Muscle of leg (tissue), 11 donors: Measurements from ENCODE around the gene CRY2. TPM values are rescaled to one million over a fixed set of nuclear protein-coding genes. Genes with fewer than 3 reads are reported as not detected.

Source experiments
- DNase-seq: peaks from one replicate; pipeline ENCODE4 v3.0.0; 2013
- H3K27ac ChIP-seq: one replicate; pipeline ENCODE4 v1.5.1; 2013; ENCODE audit warnings: mild to moderate bottlenecking, low read length, control low read depth
- H3K27me3 ChIP-seq: one replicate; pipeline ENCODE4 v1.6.1; 2013; ENCODE audit warnings: low read length; ENCODE audit not compliant: control insufficient read depth, insufficient read depth
- H3K36me3 ChIP-seq: one replicate; pipeline ENCODE4 v1.6.1; 2013; ENCODE audit warnings: low read length; ENCODE audit not compliant: control insufficient read depth, insufficient read depth
- H3K4me1 ChIP-seq: one replicate; pipeline ENCODE4 v1.6.1; 2013; ENCODE audit warnings: low read length; ENCODE audit not compliant: control insufficient read depth, insufficient read depth
- H3K4me3 ChIP-seq: one replicate; pipeline ENCODE4 v1.5.1; 2013; ENCODE audit warnings: low read length, control low read depth
- H3K9me3 ChIP-seq: replicated peaks from 2 replicates; pipeline ENCODE4 v1.6.1; 2013; ENCODE audit warnings: low read depth, low read length; ENCODE audit not compliant: control insufficient read depth
- WGBS: methylation state at CpG from one replicate; pipeline ENCODE4 v1.1.5; 2013; ENCODE audit warnings: missing lambda C conversion rate; ENCODE audit not compliant: insufficient coverage; 5-methylcytosine and 5-hydroxymethylcytosine counted together
- polyA plus RNA-seq, 8 donors: library from polyadenylated mRNA; unstranded; fragments of 120-200 nt; gene quantifications; one replicate each; pipeline versions ENCODE4 v1.2.1 to v1.2.3, GENCODE V29; 2013; ENCODE audit warnings: inconsistent platforms in 1 of 8, low replicate concordance in 1 of 8; ENCODE audit not compliant: insufficient read length in 8 of 8, insufficient read depth in 1 of 8
- total RNA-seq: library from RNA; stranded (reverse); fragments of 120-200 nt; gene quantifications from one replicate; pipeline ENCODE4 v1.2.4, GENCODE V29; 2013

The CRY2 gene
- total and polyA plus RNA-seq, 9 donors, result 24.1 to 29.3 (median 25.8) TPM

GRCh38 chr11:45930031-45930794 lies 82.9 kb downstream of the CRY2 start:
- 69% methylated on average over 11 of the region's 14 CpGs for WGBS
- no peak for DNase-seq
- Histone ChIP-seq H3K27me3 (peaks cover 3% of the 10 kb centered on the region), H3K27ac (no peak overlapping the region), H3K4me1 (peaks cover 7% of the 10 kb centered on the region), H3K9me3 (no peaks in the 10 kb centered on the region), H3K36me3 (peaks cover 43% of the 10 kb centered on the region), H3K4me3 (no peak overlapping the region)

DNA sequence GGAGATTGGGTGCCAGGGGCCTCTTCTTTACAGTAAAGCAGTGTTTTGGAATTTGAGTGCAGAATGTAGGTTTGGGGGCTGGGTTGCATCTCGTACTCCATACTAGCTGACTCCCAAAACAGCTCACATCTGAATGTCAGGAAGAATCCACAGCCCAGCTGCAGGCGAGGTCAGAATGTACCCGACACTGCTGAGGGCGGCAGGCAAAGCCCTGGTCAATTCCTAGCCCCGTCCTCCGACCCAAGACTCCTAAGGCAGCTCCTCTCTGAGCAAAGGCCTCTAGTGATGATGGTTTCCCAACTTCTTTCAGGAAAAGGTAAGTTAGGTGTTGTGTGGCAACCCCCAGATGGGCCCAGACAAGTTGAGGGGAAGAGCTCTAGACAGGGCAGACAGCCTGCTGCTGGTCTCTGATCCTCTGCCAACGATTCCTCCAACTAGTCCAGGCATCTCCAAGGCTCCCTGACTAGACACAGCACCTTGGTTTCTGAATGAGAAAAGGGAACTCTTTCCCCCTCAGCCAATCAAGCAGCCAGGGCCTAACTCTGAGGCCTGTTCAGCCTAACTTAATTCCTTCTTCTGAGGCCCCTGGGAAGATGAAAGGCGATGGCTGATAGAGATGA lies 83.8 kb downstream of the CRY2 start:
- Histone ChIP-seq H3K36me3 (peaks cover 50% of the 10 kb centered on the region), H3K9me3 (no peaks in the 10 kb centered on the region), H3K4me3 (no peak overlapping the region), H3K27ac (no peak overlapping the region), H3K4me1 (peaks cover 7% of the 10 kb centered on the region), H3K27me3 (no peaks in the 10 kb centered on the region)
- 86% methylated on average over 5 of the region's 8 CpGs for WGBS
- no peak for DNase-seq

DNA sequence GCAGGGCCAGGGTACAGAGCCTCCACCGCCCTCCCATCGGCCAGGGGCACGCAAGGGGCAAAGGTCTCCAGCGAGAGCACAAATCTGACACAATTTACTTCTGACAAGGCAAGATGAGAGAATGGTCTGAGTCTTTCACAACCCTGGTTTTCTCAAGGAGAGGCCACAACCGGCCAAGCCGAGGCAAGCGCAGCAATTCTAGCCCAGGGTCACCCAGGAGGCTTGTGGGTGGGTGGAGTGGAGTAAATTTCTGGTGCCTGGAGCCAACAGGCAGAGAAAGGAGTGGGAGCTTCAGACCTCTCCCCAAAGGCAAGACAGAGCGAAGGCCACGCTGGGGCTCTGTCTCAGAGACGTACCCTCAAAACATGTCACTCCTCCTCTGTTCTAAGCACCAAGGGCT lies 84.5 kb downstream of the CRY2 start:
- Histone ChIP-seq H3K4me1 (peaks cover 3% of the 10 kb centered on the region), H3K27me3 (no peaks in the 10 kb centered on the region), H3K9me3 (no peaks in the 10 kb centered on the region), H3K4me3 (no peak overlapping the region), H3K27ac (no peak overlapping the region), H3K36me3 (peaks cover 51% of the 10 kb centered on the region)
- WGBS, result 84% methylated on average over 6 of the region's 10 CpGs
- no peak for DNase-seq

- no peak overlapping the region for H3K27ac ChIP-seq
- no peak for DNase-seq
- 90% methylated on average over 3 of the region's 8 CpGs for WGBS
- peaks cover 3% of the 10 kb centered on the region for H3K4me1 ChIP-seq
- peaks cover 56% of the 10 kb centered on the region for H3K36me3 ChIP-seq
- H3K9me3 ChIP-seq, result no peaks in the 10 kb centered on the region
- H3K27me3 ChIP-seq, result no peaks in the 10 kb centered on the region
- H3K4me3 ChIP-seq, result no peak overlapping the region
These were observed 84.9 kb downstream of the CRY2 start for GRCh38 chr11:45932217-45932616.

Other genes starting within 250 kb of the CRY2 start
- 6.7 TPM for gene CHST1, start 181.9 kb upstream of the CRY2 start, total RNA-seq
- gene CHST1, start 181.9 kb upstream of the CRY2 start, polyA plus RNA-seq, result 10 to 100 TPM; 12.0 to 22.0 (median 18.2) TPM
- 2.9 TPM for gene SLC35C1, start 42.3 kb upstream of the CRY2 start, total RNA-seq
- 10 to 100 TPM in 1 of 8 donors, 1 to 10 TPM in 7; 6.7 to 11.6 (median 8.8) TPM for gene SLC35C1, start 42.3 kb upstream of the CRY2 start, polyA plus RNA-seq
- 29.3 TPM for gene MAPK8IP1, start 38.2 kb downstream of the CRY2 start, total RNA-seq
- gene MAPK8IP1, start 38.2 kb downstream of the CRY2 start, polyA plus RNA-seq, result 10 to 100 TPM; 26.5 to 54.3 (median 39.9) TPM
- 0.35 TPM for gene FREY1, start 59.8 kb downstream of the CRY2 start, total RNA-seq
- under 1 TPM in 4 of 8 donors, not detected in 4; 0.21 to 0.46 (median 0.26) TPM for gene FREY1, start 59.8 kb downstream of the CRY2 start, polyA plus RNA-seq
- gene PEX16, start 70.4 kb downstream of the CRY2 start, total RNA-seq, result 13.8 TPM
- 10 to 100 TPM; 11.1 to 16.3 (median 14.2) TPM for gene PEX16, start 70.4 kb downstream of the CRY2 start, polyA plus RNA-seq
- 0.75 TPM for gene LARGE2, start 75.2 kb downstream of the CRY2 start, total RNA-seq
- gene LARGE2, start 75.2 kb downstream of the CRY2 start, polyA plus RNA-seq, result 1 to 10 TPM in 1 of 8 donors, under 1 TPM in 7; 0.24 to 4.4 (median 0.58) TPM